ENCODE measurements around the gene OAS3.

DNA sequence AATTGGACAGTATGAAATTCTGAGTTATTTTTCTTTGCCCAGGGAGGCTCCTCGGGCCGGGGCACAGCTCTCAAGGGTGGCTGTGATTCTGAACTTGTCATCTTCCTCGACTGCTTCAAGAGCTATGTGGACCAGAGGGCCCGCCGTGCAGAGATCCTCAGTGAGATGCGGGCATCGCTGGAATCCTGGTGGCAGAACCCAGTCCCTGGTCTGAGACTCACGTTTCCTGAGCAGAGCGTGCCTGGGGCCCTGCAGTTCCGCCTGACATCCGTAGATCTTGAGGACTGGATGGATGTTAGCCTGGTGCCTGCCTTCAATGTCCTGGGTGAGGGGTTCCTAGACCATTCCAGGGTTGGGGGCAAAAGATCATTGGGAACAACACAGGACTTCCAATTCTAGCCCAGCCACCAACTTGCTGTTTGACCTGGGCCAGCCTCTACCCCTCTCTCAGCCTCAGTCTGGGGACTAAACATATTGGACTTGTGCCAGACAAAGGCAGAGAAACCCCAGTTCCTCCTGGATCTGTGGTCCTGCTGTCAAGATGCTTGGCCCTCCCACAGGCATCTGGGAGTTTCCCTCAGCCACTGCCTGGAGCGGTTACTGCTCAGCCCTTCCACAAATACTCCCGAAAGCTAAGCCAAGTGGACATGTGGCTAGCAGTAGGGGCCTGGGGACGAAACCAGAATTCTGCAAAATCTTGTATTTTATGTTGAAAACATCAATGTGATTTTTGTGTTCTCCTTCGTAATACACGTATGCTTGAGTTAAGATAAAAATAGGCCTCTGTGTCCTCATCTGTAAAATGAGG is 3.5 kb downstream of the OAS3 start:
- no peak for TF ChIP-seq CTCF (IDR thresholded peaks at IDR 0.05)
- TF ChIP-seq POLR2A (IDR thresholded peaks at IDR 0.05): no peak

Measured in testis (tissue), 2 donors.